ENCODE results near the gene UBE2M.
A peak's percentile ranks its signal among the peaks of the same experiment; 100 is the strongest.
"Not testable (repeated sequence)": the region's sequence is repeated elsewhere in the genome, so short reads cannot be mapped to it uniquely, and the experiment has no call there.

Gene UBE2M

DNA sequence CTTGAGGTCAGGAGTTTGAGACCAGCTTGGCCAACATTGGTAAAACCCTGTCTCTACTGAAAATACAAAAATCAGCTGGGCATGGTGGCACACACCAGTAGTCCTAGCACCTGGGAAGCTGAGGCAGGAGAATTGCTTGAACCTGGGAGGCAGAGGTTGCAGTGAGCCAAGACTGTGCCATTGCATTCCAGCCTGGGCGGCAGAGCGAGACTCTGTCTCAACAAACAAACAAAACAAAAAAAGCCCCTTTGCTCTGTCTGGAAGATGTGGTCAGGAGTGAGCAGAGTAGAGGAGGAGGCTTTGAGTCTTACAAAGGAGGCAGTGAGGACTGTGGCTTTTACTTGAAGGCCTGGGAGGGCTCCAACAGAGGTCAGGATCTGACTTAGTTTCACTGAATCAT lies 19.2 kb upstream of the UBE2M start:
- H3K4me3 ChIP-seq (ENCODE audit: low read length); H3K9ac ChIP-seq (ENCODE audit: low read length); H3K27me3 ChIP-seq (ENCODE audit: control insufficient read depth, insufficient read depth, low read length); H3K9me3 ChIP-seq (ENCODE audit: control insufficient read depth, low read length); H3K36me3 ChIP-seq (ENCODE audit: control insufficient read depth, insufficient read depth, low read length): not testable (repeated sequence)
- peaks cover 15% of the 10 kb centered on the region for H3K4me1 ChIP-seq (ENCODE audit: control insufficient read depth, insufficient read depth, low read length)

DNA sequence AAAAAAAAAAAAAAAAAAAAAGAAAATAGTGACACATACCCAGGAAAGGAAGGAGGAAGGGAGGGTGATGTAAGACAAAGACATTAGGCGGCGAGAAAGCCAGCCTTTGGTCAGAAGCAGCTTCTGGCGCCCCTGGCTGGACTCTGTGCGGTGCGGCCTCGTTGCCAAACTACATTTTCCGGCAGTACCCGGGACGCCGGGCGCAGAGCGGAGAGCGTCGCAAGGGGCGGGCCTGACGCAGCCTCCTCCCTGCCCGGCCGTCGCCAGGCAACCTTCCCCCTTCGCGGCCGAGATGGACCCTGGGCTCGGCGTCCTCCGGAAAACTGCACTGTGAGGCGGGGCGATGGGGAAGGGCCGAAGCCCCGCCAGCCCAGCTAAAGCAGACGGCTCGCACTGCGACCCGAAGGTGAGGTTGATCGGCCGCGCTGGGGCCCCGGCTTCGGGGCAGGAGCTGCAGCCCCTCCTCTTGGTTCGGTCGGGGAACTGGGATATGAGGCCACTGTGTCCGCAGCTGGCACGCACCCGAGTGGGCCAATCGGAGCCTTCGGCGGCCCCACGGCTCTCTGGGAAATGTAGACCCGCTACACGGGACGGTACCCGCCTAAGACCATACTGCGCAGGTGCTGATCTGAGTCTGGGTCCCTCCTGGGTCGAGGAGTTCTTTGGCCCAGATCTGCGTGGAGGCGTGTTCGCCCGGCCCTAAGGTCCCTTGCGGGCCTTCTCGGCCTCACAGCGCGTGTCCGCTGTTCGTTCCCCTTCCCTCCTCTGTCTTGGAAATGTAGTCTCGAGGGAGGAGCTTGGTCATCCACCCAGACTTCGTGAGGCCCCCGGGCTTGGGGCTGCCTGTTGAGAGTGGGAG lies 17.0 kb upstream of the UBE2M start:
- Histone ChIP-seq H3K27me3 (ENCODE audit: control insufficient read depth, insufficient read depth, low read length) (no peaks in the 10 kb centered on the region), H3K36me3 (ENCODE audit: control insufficient read depth, insufficient read depth, low read length) (no peaks in the 10 kb centered on the region), H3K9me3 (ENCODE audit: control insufficient read depth, low read length) (no peaks in the 10 kb centered on the region), H3K9ac (ENCODE audit: low read length) (peak overlapping the region; percentile 65), H3K4me3 (ENCODE audit: low read length) (peak overlapping the region; percentile 64), H3K4me1 (ENCODE audit: control insufficient read depth, insufficient read depth, low read length) (peaks cover 18% of the 10 kb centered on the region)

DNA sequence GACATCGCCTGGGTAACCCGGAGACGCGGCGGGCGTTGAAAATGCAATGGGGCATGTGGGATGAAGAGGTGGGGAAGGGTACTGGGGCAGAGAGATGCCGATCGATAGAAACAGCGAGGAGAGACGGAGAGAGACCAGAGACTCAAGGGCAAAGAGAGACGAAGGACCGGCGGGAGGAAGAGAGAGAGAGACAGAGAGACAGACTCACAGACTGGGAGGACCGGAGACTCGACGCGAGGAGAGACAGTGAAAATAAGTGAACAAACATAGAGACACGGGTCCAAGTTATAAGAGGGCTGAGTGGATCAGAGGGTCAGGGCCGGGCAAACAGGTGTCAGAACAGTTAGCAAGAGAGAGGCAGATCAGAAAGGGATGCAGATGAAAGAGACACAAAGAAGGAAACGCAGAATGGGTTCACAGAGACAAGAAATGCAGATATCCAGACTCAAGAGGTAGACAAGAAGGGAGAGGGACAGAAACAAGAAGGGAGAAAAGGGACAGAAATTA lies 15.3 kb upstream of the UBE2M start:
- Histone ChIP-seq H3K4me1 (ENCODE audit: control insufficient read depth, insufficient read depth, low read length) (peaks cover 18% of the 10 kb centered on the region), H3K36me3 (ENCODE audit: control insufficient read depth, insufficient read depth, low read length) (no peaks in the 10 kb centered on the region), H3K4me3 (ENCODE audit: low read length) (peak overlapping the region; percentile 56), H3K9ac (ENCODE audit: low read length) (peak overlapping the region; percentile 24), H3K27me3 (ENCODE audit: control insufficient read depth, insufficient read depth, low read length) (no peaks in the 10 kb centered on the region), H3K9me3 (ENCODE audit: control insufficient read depth, low read length) (no peaks in the 10 kb centered on the region)

DNA sequence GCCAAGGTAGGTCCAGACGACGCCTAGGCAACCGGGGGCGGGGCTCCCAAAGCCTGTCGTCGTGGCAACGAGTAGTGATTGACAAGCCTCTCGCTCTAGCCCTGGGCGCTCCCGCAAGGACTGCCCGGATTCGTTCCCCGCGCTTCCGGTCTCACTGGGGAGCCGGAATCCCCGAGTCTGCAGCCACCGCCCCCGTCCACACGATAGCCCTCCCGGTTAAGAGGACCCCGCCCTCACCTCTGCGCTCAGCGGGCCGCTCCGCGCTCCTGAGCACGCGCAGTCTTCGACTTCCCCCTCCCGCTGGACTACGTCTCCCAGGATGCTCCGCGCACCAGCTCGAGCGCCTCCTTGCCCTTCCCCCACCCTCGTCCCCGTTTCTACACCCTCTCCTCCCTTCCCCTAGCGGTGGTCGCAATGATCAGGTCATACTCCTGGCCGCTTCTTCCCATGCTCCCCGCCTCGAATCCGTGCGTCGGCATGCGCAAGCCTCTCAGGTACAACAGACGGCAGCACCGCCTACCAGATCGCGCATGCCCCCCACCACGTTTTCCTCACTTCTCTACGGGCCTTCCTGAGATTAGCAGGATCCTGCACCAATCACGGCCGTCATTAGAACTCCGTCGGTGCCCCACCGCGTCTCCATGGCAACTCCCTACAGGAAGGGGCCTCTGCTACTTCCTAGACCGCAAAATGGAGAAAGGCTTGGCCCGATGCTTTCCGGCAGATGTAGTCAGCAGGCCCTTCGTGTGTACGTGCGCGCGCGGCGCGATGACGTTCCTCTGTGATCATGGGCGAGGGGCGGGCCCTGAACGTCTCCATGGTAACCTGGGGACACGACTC lies 14.6 kb upstream of the UBE2M start, which contains the start of gene MZF1:
Gene MZF1, minus strand, starts transcription at position 518 of the 840 bp plus-strand sequence. CDS start 1,946 bp downstream, outside the sequence.
- Histone ChIP-seq H3K27me3 (ENCODE audit: control insufficient read depth, insufficient read depth, low read length) (no peaks in the 10 kb centered on the region), H3K4me1 (ENCODE audit: control insufficient read depth, insufficient read depth, low read length) (peaks cover 18% of the 10 kb centered on the region), H3K9me3 (ENCODE audit: control insufficient read depth, low read length) (no peaks in the 10 kb centered on the region), H3K9ac (ENCODE audit: low read length) (peak within 1 kb of the TSS; percentile 54), H3K4me3 (ENCODE audit: low read length) (peak within 1 kb of the TSS; percentile 56), H3K36me3 (ENCODE audit: control insufficient read depth, insufficient read depth, low read length) (no peaks in the 10 kb centered on the region)

DNA sequence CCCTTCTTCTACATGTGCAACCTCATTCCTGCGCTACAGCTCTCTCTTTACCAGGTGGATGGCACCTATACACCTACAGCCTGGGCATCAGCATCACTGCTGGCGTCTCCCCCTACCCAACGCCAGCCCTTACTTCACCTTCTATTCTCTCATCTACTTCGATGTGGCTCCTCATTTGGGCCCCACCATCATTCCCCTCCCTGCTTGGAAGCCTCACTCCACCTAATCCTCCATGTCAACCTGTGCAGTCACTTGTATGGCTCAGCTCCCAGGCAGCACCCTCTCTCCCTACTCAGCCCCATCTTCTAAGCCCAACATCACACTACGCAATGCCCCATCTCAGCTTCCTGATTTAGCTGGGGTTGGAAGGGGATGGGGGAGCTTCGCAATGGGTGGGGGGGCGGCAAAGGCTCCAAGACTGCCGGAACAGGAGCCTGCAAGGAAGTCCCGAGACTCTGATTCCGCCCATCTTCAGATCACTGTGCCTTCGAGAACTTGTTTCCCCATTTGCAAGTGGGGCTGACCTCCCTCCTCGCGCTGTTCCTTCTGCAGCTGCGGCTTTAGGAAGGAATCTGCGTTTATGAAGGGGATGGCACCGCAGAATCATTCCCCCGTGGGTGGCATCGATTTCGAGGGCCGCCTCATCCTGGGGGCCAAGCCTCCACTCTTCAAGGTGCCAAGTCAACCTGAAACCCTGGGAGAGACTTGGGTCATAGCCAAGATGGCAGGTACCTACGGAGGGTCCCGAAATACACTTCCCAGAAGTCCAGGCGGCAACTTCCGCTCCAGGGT lies 13.8 kb upstream of the UBE2M start:
- no peaks in the 10 kb centered on the region for H3K27me3 ChIP-seq (ENCODE audit: control insufficient read depth, insufficient read depth, low read length)
- H3K4me3 ChIP-seq (ENCODE audit: low read length): peak overlapping the region; percentile 56
- H3K9me3 ChIP-seq (ENCODE audit: control insufficient read depth, low read length): no peaks in the 10 kb centered on the region
- peak overlapping the region; percentile 54 for H3K9ac ChIP-seq (ENCODE audit: low read length)
- H3K36me3 ChIP-seq (ENCODE audit: control insufficient read depth, insufficient read depth, low read length): no peaks in the 10 kb centered on the region
- H3K4me1 ChIP-seq (ENCODE audit: control insufficient read depth, insufficient read depth, low read length): peaks cover 18% of the 10 kb centered on the region

DNA sequence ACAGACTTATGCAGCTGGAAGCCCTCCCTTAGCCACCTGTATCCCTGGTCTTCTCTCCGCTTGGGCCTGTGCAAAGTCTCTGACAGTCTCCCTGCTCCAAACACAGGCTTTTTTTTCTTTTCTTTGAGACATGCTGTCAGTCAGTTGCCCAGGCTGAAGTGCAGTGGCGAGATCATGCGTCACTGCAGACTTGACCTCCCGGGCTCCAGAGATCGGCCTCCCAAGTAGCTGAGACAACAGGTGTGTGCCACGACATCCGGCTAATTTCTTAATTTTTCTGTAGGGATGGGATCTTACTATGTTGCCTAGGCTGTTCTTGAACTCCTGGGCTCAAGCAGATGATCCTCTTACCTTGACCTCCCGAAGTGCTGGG lies 13.2 kb upstream of the UBE2M start:
- no peaks in the 10 kb centered on the region for H3K9me3 ChIP-seq (ENCODE audit: control insufficient read depth, low read length)
- H3K4me3 ChIP-seq (ENCODE audit: low read length): no peak overlapping the region
- H3K9ac ChIP-seq (ENCODE audit: low read length): no peak overlapping the region
- peaks cover 18% of the 10 kb centered on the region for H3K4me1 ChIP-seq (ENCODE audit: control insufficient read depth, insufficient read depth, low read length)
- H3K27me3 ChIP-seq (ENCODE audit: control insufficient read depth, insufficient read depth, low read length): no peaks in the 10 kb centered on the region
- H3K36me3 ChIP-seq (ENCODE audit: control insufficient read depth, insufficient read depth, low read length): no peaks in the 10 kb centered on the region

DNA sequence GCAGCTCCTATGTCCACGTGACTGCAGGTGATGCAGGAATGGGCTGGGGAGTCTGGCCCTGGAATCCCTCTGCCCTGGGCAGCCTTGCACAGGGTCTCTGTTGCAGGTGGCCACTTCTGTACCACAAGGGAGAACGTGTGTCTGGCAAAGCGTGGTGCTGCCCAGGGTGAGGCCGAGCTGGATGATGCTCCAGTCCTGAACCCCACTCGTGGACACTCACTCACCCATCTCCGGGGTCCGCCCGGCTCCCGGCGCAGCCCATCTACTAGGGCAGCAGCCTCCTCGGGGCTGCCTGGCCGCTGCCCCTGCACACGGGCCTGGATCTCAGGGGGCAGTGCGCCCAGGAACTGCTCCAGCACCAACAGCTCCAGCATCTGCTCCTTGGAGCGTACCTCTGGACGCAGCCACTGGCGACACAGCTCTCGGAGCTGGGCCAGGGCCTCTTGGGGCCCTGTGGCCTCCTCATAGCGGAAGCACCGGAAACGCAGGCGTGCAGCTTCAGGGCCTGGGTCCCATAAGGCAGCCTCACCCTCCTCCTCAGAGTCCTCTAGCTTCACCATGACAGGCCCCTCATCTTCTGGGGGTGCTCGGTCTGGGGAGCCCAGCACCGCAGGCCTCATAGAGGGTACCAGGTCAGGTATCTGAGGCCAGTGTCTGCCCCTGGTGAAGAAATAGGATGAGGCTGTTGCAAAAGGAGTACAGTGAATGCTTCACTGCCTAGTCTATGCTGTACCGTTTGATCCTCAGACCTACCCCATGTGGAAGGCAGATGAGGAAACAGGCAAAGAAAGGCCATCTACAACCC lies 12.6 kb upstream of the UBE2M start:
- H3K4me3 ChIP-seq (ENCODE audit: low read length): no peak overlapping the region
- H3K4me1 ChIP-seq (ENCODE audit: control insufficient read depth, insufficient read depth, low read length): peaks cover 18% of the 10 kb centered on the region
- H3K27me3 ChIP-seq (ENCODE audit: control insufficient read depth, insufficient read depth, low read length): no peaks in the 10 kb centered on the region
- H3K36me3 ChIP-seq (ENCODE audit: control insufficient read depth, insufficient read depth, low read length): no peaks in the 10 kb centered on the region
- H3K9ac ChIP-seq (ENCODE audit: low read length): no peak overlapping the region
- H3K9me3 ChIP-seq (ENCODE audit: control insufficient read depth, low read length): no peaks in the 10 kb centered on the region

DNA sequence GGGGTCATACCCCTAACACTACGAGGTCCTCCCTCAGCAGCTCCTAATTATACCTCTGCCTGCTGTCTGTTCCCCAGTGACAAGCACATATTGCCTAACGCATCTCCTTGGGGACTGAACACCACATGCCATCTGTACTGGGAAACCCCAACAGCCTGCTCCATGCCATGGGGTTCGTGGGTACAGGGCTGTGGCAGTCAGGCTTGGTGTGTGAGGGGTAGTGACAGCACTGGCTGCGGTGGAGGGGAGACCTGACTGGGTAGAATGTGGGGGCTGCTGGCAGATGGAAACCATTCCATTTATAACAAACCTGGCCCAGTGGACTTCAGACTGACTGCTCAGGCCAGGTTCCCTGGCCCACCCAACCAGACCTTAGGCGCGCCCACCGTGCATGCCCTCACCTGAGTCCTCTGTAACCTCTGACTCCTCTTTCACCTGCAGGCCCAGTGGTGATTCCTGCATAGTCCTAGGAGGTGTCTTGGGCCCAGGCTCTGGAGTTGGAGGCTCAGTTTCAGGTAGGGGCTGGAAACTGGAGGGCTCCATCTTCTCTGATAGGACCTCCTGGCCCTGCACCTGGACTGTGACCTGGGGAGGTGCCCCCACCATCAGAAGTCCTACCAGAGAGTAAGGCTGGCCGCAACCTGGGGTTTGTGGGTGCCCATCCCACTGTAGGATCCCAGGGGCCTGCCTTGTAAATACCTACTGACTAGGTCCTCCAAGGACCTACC lies 11.7 kb upstream of the UBE2M start:
- H3K27me3 ChIP-seq (ENCODE audit: control insufficient read depth, insufficient read depth, low read length): no peaks in the 10 kb centered on the region
- peaks cover 18% of the 10 kb centered on the region for H3K4me1 ChIP-seq (ENCODE audit: control insufficient read depth, insufficient read depth, low read length)
- no peak overlapping the region for H3K4me3 ChIP-seq (ENCODE audit: low read length)
- no peaks in the 10 kb centered on the region for H3K9me3 ChIP-seq (ENCODE audit: control insufficient read depth, low read length)
- no peaks in the 10 kb centered on the region for H3K36me3 ChIP-seq (ENCODE audit: control insufficient read depth, insufficient read depth, low read length)
- H3K9ac ChIP-seq (ENCODE audit: low read length): no peak overlapping the region

DNA sequence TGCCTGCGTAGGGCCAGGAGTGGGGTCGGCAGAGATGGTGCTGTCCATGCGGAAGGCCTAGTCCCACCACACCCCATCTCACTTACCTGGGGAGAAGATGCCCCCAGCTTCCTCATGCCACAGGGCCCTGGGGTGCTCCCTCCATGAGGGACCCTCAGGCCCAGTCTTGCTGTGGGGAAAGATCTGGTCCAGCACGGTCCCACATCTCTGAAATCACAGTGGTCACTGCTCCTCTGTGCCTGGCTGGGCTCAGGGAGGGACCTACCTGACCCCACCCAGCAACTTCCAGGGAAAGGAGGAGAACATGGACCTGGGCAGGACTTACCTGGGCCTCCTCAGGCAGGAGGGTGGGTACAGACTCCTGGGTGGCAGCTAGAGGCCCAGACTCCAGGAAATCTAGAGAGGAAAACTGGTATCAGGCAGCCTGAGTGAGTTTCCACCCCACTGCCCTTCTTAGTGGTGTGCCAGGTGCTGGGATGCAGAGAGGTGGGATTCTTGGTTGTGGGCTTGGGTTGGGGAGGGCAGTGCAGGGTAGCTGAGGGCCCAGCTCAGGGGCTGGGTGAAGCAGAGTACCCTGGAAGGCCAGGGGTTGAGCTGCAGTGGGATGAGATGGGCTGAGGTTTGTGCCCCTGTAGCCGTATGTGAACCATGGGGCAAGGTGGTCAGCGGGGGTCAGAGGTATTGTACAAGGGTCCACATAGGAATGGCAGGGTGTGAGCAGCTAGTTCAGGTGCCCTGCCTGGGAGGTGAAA lies 11.0 kb upstream of the UBE2M start:
- Histone ChIP-seq H3K4me3 (ENCODE audit: low read length) (no peak overlapping the region), H3K9ac (ENCODE audit: low read length) (no peak overlapping the region), H3K9me3 (ENCODE audit: control insufficient read depth, low read length) (no peaks in the 10 kb centered on the region), H3K36me3 (ENCODE audit: control insufficient read depth, insufficient read depth, low read length) (no peaks in the 10 kb centered on the region), H3K4me1 (ENCODE audit: control insufficient read depth, insufficient read depth, low read length) (peaks cover 16% of the 10 kb centered on the region), H3K27me3 (ENCODE audit: control insufficient read depth, insufficient read depth, low read length) (no peaks in the 10 kb centered on the region)

DNA sequence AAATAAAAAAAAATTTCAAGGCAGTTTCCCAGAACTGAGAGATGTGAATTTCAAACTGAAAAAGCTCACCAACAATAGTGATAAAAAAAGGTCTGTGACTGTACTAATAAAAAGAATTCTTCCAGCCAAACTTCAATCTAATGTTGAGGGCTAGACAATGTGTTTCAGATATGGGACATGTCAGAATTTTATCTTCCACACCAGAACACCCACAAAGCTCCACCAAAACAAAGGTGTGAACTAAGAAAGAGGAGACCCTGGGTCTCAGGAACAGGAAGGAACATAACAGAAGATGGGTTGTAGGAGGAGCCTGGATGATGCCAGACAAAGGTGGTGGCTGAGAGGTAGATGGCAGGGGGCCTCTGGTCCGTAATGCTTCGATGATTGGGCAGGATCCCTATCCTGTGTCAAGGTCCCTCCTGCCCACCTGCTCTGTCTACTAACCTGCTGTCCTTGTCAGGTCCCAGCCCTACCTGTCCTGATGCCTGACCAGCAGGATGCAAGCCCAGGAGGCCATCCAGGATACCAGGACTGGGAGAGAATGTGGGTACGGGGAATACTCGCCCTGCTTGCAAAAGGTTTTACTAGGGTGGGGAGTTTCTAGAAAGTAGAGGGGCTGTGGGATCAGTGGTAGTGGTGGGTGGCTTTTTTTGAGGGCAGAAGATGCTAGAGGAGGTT lies 10.2 kb upstream of the UBE2M start:
- no peaks in the 10 kb centered on the region for H3K9me3 ChIP-seq (ENCODE audit: control insufficient read depth, low read length)
- no peaks in the 10 kb centered on the region for H3K27me3 ChIP-seq (ENCODE audit: control insufficient read depth, insufficient read depth, low read length)
- no peaks in the 10 kb centered on the region for H3K36me3 ChIP-seq (ENCODE audit: control insufficient read depth, insufficient read depth, low read length)
- H3K4me3 ChIP-seq (ENCODE audit: low read length): no peak overlapping the region
- peaks cover 12% of the 10 kb centered on the region for H3K4me1 ChIP-seq (ENCODE audit: control insufficient read depth, insufficient read depth, low read length)
- H3K9ac ChIP-seq (ENCODE audit: low read length): no peak overlapping the region
